ENCODE measurements around the gene POU6F2.

Gene POU6F2

DNA sequence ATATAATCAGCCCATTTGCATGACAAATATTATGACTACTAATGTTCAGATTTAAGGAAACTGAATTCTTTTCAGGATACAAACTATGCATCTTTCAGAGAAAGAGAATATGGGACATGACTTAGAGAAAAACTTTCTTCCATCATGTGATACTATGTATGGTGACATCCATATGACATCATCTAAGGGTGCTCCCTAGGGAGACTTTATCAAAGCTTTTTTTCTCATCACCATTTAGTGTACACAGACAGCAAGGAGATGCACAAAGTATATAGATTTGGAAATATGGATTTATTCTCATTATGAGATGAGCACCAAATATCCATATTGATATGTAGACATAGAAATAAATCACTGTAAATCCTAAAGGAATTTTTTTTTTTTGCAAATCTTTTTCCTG, 424.3 kb downstream of the POU6F2 start:
- no peak for DNase-seq (ENCODE audit: low spot score)

DNA sequence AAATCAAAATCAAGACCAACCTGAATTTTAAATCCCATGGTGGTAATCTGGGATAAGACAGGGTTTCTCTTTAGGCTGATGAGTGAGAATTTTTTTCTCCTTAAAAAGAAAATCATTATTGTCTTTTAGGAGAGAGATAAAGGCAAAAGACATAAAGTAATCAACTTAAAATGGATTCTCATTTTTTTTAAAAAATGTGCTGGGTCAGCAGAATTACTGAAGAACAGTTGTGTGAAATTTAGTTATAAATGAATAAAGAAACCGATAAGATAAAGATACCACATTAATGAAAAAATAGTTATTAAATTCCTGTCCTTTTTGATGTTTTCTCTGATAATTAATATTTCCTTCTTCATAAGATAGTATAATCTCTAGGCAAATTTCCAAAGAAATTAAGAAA, 427.2 kb downstream of the POU6F2 start:
- no peak for DNase-seq (ENCODE audit: low spot score)

DNA sequence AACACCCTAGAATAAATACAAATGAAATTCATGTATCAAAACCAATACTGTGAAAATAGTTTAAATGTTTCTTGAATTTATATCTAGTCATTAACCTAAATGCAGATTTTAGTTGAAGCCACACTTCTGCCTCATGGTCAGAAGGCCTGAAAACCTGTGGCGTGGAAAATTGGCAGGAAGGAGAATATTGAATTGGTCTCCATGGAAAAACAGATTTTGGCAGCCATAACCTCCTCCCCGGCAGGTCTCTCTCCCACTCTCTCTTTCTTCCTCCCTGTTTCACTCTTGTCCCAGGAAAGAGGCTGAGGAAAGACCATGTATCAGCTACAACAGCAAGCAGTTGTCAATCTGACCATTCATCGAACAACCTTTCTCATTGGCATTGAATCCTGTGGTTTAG, 427.9 kb downstream of the POU6F2 start:
- no peak for DNase-seq (ENCODE audit: low spot score)

DNA sequence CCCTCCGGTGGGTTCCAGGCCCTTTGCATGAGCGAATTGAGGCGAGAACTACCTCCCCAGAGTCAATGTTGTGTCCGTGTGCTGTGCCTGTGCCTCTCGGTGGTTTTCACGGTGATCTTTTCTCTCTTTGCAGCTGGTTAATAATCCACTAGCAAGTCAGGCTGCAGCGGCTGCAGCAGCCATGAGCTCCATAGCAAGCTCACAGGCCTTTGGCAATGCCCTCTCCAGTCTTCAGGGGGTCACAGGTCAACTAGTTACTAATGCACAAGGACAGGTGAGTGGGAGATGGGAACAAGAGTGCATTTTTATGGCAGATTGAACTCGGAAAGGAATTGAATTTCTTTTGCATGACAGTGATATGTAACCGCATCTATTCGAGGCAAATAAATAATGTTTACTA, 428.8 kb downstream of the POU6F2 start:
- DNase-seq (ENCODE audit: low spot score) = peak; percentile 73

DNA sequence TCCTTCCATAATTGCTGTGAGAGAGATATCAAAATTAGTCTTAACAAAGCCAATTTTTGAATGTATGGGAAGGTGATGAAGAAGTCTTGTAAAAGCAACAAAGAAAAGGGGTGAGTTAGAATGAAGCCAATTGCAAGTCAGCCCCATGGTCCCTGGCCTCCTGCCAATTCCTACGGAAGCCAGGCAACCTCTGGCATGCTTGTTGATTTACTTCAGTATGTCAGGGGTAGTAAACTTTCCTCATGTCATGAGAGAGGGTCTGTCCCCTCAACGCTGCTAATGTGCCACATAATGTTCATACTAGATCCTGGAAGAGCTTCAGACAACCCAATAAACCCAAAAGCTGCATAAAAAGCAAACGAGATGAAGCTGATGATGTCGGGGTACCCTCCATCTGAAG, 429.4 kb downstream of the POU6F2 start:
- peak; percentile 9 for DNase-seq (ENCODE audit: low spot score)

DNA sequence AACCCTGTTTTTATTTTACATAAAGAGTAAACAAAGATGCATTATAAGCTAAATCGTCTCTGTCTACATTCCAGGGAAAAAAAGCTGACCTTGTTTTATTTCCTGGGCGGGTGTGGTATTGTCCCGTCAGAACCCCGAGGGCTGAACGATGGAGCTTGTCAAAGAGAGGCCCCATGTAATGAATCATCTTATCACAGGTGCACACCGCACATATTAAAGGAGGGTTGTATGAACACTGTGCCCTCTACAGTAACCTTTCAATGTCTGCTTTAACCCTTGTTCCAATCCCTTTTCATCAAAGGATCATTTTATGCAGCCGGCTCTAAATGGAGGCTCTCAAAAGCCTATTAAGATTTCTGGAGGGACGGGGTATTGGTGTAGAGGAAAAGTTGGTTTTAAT, 430.0 kb downstream of the POU6F2 start:
- DNase-seq (ENCODE audit: low spot score) = no peak

DNA sequence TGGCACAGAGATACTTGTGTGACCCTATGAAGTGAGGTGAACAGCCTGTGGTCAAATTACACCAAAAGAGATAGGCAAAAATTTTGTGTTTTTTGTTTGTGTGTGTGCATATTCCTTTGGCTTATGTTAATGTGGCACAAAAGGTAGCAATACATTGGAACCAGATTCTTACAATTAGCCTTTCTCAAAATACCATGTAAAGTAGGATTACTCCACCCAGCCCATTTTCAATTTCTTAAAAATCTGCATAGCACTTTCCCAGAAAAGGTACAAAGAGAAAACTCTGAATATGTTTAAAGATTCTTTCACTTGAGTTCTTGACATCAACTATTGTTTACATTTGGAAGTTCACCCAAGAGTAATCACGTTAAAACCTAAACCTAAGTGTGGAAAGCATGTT, 431.2 kb downstream of the POU6F2 start:
- DNase-seq (ENCODE audit: low spot score) = no peak

DNA sequence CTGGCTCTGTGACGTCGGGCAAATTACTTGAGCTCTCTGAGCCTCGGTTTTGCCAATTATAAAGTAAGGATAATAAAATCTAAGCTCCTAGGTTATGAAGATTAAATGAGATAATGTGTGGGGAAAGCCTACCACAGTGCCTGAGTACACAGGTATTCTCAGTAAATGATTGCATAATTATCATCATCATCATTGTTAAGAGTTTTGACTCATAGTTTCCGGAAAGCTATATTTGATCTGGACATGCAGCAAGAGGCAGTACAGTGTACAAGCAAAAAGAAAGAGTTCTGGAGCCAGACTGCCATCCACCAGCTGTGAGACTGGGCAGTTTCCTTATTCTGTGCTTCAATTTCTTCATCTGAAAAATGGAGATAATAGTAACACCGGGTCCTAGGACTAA, 432.9 kb downstream of the POU6F2 start:
- no peak for DNase-seq (ENCODE audit: low spot score)

DNA sequence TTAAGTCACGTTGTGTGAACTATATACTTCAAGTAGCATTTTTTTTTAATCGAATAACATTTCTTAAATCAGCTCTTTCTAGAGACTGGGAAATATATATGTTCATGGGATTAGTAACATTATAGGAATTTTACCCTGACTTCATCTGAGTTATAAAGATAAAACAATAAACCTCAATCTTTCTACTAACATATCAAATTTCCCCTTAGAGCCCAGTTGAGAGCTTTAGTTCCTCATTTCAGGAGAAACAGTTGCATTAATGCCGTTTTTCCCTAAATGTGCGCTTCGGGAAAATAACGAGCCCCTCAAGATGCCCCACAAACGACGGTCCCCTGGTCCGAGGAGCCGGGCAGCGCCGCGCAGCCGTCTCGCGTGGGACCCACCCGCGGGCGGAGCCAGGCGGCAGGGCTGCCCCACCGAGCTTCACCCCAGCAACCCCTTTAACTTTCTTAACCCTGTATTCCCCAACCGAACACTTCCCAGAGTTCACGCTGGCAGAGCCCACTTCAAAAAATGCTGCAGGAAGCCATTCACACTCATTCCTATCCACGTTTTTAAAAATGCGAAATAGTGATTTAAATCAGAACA, 436.0 kb downstream of the POU6F2 start:
- DNase-seq (ENCODE audit: low spot score) = no peak

DNA sequence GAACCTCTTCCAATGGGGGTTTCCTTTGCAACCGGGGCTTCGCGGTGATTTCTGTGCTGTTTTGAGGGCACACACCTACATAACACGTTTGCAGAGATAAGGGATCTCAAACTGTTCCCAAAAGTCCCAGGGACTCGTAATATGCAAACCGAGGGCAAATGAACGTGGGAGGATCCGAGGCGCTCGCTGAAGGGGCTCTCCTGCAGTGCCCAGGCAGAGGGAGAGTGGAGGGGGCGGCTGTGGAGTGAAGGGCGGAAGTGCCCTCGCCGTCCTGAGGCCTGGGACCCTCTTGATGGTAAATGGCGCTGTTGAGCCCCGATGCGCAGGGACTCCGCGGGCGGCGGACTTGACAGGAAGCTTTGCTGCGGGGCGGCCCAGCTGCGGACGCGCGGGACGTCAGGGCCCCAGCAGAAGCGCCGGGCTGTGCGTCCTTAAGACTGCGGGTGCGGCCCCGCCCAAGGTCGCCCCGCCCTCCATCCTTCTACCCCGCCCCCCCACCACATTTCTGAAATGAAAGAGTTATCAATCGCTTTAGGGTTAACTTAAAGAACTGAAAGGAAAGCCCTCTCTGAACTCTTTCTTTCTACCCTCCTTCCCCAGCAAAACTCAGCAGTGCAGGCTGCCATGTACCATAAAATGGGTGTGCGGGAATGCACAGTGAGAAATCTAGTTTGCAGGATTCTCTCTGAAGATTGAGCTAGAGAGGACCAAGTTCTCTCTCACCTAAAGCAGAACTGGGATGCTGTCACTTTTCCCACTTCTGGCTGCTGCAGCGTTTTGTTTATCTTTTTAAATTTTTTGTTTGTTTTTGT, 436.7 kb downstream of the POU6F2 start:
- peak; percentile 57 for DNase-seq (ENCODE audit: low spot score)

DNA sequence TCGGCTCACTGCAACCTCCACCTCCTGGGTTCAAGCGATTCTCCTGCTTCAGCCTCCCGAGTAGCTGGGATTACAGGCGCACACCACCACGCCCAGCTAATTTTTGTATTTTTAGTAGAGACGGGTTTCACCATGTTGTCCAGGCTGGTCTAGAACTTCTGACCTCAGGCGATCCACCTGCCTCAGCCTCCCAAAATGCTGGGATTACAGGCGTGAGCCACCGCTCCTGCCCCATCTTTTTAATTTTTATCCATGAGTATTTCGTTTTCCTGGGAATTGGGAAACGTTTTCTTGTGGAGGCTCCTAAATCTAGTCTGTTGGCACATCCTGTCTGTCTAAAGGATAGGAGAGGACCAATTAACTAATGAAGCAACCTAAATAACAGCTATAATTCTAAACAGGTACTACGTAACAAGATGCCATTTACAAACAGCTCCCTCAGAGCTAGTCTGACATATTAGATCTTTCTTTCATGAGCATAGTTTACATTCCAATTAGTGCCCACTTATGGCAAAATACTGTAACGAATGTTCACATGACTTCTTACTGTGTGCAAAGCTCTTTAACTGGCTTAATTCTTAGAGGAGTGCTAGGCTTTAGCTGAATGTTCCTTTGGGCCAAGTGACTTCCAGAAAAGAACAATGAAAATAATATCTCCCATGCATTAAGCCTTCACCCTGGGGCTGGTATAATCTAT, 437.5 kb downstream of the POU6F2 start:
- DNase-seq (ENCODE audit: low spot score) = no peak

DNA sequence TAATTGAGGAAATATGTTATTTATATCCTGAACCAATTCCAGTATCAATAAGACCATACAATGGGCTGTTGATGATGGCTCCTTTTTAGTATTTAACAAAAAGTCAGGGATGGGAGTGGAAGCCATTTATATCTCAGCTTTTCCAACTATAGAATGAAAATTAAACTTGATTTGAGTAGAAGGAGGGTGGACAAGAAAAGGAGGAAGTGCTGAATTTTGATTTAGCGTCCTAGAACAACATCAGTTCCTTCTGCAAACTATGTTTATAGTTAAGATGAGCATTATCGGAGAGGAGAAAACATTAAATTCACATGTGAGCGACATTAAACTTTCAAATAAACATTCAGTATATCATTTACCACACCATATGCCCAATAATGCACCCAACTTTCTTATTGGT, 439.2 kb downstream of the POU6F2 start:
- DNase-seq (ENCODE audit: low spot score) = no peak

DNA sequence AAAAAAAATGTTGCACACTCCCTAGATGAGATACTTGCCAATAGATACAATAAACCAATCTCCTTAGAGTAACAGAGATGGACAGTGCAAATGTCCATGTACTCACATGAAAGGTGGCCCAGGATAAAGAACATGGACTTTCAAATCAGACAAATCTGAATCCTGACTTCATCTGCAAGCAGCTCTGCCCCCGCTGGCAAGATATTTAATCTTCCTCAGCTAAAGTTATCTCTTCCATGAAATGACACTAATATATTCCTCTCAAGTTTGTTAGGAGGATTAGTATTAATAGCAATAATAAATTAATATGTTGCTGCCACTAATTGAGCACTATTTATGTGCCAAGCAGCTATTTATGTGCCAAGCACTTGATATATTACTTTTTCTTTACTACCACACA, 439.9 kb downstream of the POU6F2 start:
- DNase-seq (ENCODE audit: low spot score) = peak; percentile 5

DNA sequence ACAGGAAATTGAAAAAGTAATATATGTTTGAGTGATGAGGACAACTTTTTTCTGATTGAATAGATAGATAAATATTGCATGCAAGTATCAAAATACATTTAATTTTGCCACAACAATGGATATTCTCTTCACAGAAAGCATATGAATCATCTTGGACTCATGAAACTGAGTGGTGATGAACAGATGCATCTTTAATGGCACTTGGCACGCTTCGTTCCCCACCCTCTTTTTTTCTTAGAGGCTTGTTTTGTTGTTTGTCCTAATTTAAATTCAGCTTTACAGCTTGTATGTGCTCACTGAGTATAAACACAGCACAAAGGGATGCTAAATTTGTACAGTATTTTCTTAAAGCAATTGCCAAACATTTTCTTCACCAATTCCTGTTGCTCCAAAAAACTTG, 443.5 kb downstream of the POU6F2 start:
- DNase-seq (ENCODE audit: low spot score) = no peak

DNA sequence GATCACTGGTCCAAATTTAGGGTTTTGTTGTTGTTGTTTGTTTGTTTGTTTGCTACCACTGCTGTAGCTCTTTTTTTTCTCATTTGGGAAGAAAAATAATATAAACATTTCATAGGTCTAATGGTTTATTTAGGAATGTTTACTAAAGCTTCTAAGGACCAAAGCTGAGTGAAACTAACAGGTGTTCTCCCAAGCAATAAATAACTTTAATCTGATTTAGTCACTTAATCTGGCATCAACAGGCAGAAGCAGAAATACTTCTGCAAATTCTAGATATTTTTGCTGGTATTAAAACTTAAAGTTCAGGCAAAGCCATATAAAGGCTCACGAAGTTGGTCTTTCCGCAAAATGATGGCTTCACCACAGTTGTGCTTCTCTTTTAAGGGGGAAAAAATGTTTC, 444.0 kb downstream of the POU6F2 start:
- DNase-seq (ENCODE audit: low spot score) = no peak

DNA sequence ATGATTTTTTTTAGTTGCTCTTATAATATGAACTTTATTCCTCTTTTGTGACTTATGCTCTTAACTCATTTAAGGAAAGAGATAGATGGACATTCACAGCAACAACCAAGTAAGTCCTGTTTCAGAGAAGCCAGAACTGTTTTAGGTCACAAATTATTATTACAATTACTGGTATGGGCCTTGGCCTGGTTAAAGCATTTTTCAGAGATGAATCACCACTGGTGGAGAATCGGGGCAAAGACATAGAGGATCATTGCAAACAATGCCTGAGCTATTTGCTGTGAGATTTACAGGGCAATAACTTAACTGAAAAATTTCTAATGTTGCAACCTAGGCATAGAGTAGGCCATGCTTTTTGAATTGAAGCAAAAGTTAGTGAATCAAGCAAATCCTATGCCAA, 450.5 kb downstream of the POU6F2 start:
- peak; percentile 64 for DNase-seq (ENCODE audit: low spot score)

DNA sequence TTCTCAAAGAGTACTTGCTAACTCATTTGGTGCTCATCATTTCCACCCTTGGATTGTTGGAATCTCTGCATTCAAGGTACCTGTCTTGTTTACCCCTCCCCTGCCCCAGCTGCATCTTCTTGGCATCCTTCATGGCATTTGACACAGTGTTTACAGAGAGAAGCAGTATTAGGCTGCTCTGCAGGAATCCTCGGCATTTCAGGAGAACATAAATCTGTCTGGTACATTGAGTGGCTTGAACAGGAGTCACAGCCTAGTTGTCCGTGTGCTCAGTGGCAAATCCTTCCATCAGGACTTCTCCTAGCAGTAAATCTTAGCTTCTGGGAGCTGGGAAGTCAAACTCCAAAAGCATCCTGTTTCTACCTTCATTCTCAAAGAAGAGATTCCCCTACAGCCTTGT, 451.7 kb downstream of the POU6F2 start:
- peak; percentile 19 for DNase-seq (ENCODE audit: low spot score)

DNA sequence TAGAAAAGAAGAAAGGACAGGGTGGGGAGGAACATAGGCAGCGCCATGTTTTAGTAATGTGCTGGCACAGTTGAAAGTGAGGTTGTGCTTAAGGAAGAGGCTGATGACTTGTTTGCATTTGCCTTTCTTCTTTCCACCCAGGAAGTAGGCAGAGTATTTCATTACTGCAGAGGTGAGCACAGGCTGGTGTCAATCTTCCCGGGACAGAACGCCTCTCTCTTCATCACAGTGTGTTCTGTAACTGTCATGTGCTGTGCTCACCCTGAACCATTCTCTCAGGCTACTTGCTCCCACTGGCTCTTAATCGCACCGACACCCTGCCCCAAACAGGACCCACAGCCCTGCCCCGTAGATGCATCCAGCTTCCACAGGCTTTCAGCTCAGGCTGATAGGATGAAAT, 452.7 kb downstream of the POU6F2 start:
- DNase-seq (ENCODE audit: low spot score) = no peak

DNA sequence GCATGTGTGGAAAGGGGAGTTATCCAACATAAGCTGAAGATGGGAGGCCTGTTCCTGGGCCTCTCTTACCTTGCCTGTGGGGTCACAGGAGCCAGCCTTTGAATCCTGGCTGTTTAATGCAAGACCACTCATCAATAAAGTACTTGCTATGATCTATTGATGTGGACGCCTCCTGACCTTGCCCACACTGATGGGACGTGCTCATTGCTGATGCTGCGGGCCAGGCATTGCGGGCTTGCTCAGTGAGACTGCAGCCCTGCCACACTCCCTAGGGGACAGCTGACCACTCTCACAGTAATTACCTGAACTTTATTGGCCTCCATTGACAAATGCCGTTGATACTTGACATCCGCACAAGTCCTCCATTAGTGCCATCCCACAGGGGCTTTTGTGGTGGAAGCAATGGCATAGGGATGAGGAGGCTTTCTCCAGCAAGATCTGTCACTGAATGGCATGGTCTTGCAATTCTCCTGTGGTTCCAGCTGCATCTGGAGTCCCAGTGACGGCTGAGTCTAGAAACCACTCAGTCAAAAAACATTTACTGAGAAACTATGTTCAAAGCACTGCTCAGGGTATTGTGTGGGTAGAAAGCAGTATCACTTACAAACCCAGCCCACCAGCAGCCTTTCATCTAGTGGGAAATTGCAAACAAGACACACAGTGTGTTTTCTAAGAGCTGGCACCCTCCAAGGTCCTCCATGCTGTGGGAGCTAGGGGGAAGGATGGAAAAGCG, 453.4 kb downstream of the POU6F2 start:
- DNase-seq (ENCODE audit: low spot score) = no peak

DNA sequence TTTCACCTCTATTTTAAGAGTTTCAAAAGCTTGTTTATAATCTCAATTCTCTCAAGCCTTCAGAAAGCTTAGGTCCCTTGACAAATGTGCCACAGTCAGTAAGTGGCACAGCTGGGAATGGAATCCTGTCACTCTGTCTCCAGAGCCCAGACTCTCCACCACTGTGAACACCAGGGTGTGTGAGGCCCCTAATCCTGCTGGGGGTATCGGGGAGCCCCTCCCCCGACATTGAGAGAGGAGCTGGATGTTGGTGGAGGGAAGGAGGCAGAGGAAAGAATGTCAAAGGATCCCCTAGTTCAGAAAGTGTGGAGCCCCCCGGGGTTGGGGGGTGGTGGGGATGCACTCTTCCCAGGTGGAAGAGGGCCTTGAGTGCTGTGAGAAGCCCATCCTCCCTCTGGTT, 454.7 kb downstream of the POU6F2 start:
- no peak for DNase-seq (ENCODE audit: low spot score)

DNA sequence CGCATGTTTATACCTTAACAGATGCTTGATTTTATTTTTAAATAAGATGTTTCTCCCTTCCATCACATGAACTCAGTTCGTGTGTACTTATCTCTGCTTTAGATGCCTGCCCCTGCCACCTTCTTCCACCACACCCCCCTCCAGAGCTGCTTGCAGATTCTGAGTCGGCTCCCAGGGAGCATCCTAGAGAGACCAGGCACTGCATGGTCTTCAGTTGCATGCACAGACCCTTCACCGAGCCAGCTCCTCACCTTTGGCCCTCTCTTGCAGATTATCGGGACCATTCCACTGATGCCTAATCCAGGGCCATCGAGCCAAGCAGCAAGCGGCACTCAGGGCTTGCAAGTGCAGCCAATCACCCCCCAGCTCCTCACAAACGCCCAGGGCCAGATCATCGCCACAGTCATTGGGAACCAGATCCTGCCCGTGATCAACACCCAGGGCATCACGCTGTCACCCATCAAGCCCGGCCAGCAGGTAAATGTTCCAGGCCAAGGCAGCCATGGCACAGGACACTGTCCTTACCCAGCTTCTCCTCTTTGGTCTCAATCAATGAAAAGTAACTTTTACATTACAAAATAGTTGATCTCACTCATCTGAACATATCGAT, 455.2 kb downstream of the POU6F2 start:
- no peak for DNase-seq (ENCODE audit: low spot score)

DNA sequence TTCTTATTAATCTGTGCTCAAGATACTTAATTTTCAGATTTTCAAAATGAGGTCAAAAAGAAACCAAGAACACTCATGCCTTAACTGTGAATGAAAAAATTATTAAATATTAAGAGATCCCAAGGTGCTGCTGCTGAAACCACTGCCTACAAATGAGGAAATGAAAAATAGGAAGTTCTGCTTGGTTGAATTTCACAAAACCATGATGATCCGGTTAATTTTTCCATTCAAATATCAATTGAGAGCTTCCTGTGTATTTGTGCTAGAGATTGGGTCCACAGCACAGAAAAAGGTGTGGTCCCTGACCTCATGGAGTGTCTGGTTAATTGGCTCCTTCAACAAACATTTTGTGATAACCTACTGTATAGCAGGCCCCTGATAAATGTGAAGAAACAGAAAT, 455.8 kb downstream of the POU6F2 start:
- no peak for DNase-seq (ENCODE audit: low spot score)

Measured in kidney tubule cell (primary cell).